Peyer's patch (tissue), 4 donors: ENCODE measurements around the gene CLPTM1L.
"Not testable (repeated sequence)": the region's sequence is repeated elsewhere in the genome, so short reads cannot be mapped to it uniquely, and the experiment has no call there.

ENCODE experiments used
- POLR2A ChIP-seq, 2 donors: fragments of 450-650 bp; IDR thresholded peaks; one replicate each; pipeline ENCODE4 v1.5.1; 2017; ENCODE audit warnings: antibody characterized with exemption in 2 of 2, mild to moderate bottlenecking in 2 of 2, moderate library complexity in 2 of 2
- TF ChIP-seq, protein P1 (sequence below), 6 experiments: fragments of 450-650 bp in 4 of 6; fragments of 200-600 bp in 2 of 6; sonication (generic) in 1 of 6; IDR thresholded peaks; one replicate each; pipeline ENCODE4 v1.5.1; 2017 to 2019; ENCODE audit warnings: antibody characterized with exemption in 6 of 6, mild to moderate bottlenecking in 3 of 6, moderate library complexity in 1 of 6

DNA sequence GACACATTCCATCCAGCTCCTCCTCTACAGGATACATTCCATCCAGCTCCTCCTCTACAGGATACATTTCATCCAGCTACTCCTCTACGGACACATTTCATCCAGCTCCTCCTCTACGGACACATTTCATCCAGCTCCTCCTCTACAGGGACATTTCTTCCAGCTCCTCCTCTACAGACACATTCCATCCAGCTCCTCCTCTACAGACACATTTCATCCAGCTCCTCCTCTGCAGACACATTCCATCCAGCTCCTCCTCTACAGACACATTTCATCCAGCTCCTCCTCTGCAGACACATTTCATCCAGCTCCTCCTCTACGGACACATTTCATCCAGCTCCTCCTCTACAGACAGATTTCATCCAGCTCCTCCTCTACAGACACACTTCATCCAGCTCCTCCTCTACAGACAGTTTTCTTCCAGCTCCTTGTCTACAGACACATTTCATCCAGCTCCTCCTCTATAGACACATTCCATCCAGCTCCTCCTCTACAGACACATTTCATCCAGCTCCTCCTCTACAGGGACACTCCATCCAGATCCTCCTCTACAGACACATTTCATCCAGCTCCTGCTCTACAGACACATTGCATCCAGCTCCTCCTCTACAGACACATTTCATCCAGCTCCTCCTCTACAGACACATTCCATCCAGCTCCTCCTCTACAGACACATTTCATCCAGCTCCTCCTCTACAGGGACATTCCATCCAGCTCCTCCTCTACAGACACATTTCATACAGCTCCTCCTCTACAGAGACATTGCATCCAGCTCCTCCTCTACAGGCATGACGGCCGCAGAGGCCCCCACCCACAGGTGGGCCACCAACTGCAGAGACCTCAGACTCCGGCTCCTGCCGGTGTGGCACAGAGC lies 16.4 kb downstream of the CLPTM1L start:
- TF ChIP-seq, protein P1, sequence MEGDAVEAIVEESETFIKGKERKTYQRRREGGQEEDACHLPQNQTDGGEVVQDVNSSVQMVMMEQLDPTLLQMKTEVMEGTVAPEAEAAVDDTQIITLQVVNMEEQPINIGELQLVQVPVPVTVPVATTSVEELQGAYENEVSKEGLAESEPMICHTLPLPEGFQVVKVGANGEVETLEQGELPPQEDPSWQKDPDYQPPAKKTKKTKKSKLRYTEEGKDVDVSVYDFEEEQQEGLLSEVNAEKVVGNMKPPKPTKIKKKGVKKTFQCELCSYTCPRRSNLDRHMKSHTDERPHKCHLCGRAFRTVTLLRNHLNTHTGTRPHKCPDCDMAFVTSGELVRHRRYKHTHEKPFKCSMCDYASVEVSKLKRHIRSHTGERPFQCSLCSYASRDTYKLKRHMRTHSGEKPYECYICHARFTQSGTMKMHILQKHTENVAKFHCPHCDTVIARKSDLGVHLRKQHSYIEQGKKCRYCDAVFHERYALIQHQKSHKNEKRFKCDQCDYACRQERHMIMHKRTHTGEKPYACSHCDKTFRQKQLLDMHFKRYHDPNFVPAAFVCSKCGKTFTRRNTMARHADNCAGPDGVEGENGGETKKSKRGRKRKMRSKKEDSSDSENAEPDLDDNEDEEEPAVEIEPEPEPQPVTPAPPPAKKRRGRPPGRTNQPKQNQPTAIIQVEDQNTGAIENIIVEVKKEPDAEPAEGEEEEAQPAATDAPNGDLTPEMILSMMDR (IDR thresholded peaks at IDR 0.05) = not testable (repeated sequence)
- TF ChIP-seq POLR2A (IDR thresholded peaks at IDR 0.05) = not testable (repeated sequence)
